Inflammatory macrophage treated with lipopolysaccharide for 4 hours (primary cell): Measurements from ENCODE around the gene PGAP3.
"Not testable (repeated sequence)": the region's sequence is repeated elsewhere in the genome, so short reads cannot be mapped to it uniquely, and the experiment has no call there.

Experiments
- DNase-seq: peaks from one replicate; pipeline ENCODE4 v3.0.0-alpha.2; 2020

Gene PGAP3

GRCh38 chr17:39714234-39714633 is 26.4 kb upstream of the PGAP3 start:
- no peak for DNase-seq

GRCh38 chr17:39711851-39712250 is 24.0 kb upstream of the PGAP3 start:
- no peak for DNase-seq

GRCh38 chr17:39711071-39711470 is 23.2 kb upstream of the PGAP3 start:
- not testable (repeated sequence) for DNase-seq

GRCh38 chr17:39709998-39710964 is 22.4 kb upstream of the PGAP3 start:
- no peak for DNase-seq

- DNase-seq: no peak
Observed at GRCh38 chr17:39709319-39709997, 21.6 kb upstream of the PGAP3 start.

GRCh38 chr17:39706921-39707337 is 19.1 kb upstream of the PGAP3 start:
- DNase-seq: no peak

GRCh38 chr17:39706383-39706782 is 18.5 kb upstream of the PGAP3 start:
- DNase-seq: no peak

- DNase-seq: no peak
Observed at GRCh38 chr17:39705786-39706348, 18.0 kb upstream of the PGAP3 start.

GRCh38 chr17:39704821-39705551 is 17.1 kb upstream of the PGAP3 start:
- no peak for DNase-seq

GRCh38 chr17:39703913-39704312 is 16.1 kb upstream of the PGAP3 start:
- DNase-seq: no peak

GRCh38 chr17:39702901-39703893 is 15.3 kb upstream of the PGAP3 start:
- DNase-seq: no peak

- no peak for DNase-seq
Observed at GRCh38 chr17:39701784-39702422, 14.0 kb upstream of the PGAP3 start.

GRCh38 chr17:39701012-39701783 is 13.3 kb upstream of the PGAP3 start:
- DNase-seq: no peak

- no peak for DNase-seq
Observed at GRCh38 chr17:39700148-39700987, 12.5 kb upstream of the PGAP3 start.

- peak; percentile 24 for DNase-seq
Observed at GRCh38 chr17:39699818-39700147, 11.9 kb upstream of the PGAP3 start, which contains the start of gene ERBB2. TSS of gene ERBB2 (plus strand) at chr17:39700064. CDS start at chr17:39700239, 175 bp downstream.

- not testable (repeated sequence) for DNase-seq
Observed at GRCh38 chr17:39699157-39699817, 11.4 kb upstream of the PGAP3 start.

GRCh38 chr17:39697961-39698360 is 10.1 kb upstream of the PGAP3 start:
- DNase-seq: no peak

- no peak for DNase-seq
Observed at GRCh38 chr17:39696731-39697130, 8.9 kb upstream of the PGAP3 start.

- no peak for DNase-seq
Observed at GRCh38 chr17:39695089-39695474, 7.2 kb upstream of the PGAP3 start.
